Measurements from ENCODE around the gene TBC1D5.

DNA sequence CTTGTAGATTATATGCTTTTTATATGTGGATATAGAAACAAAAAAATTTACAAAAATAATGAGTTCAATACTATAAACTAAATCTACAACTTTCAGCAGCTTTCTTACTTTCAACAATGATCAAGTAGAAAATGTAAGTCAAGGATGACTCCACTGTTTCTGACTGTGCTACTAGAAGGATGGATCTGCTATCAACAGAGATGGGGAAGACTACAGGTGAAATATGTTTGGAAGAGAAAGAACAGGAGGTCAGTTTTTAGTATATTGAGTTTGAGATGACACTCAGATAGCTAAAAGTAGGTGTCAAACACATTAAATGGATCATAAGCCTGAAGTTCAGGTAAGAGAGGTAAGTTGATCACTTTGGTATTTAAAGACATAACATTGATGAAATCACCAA lies 107.5 kb downstream of the TBC1D5 start:
- no peak for TF ChIP-seq EZH2 (IDR thresholded peaks at IDR 0.05; ENCODE audit: insufficient read depth, poor library complexity, severe bottlenecking)
- no peak for TF ChIP-seq EZH2phosphoT487 (IDR thresholded peaks at IDR 0.05; ENCODE audit: insufficient read depth, low read depth)

Data from GM23248 (cell line).